SK-N-MC (cell line): Measurements from ENCODE around the gene STEAP2.

ENCODE experiments used
- DNase-seq: peaks from one replicate; pipeline ENCODE4 v3.0.0-alpha.2; 2011; ENCODE audit warnings: low read depth, low spot score
- H3K27ac ChIP-seq: fragments of 200-600 bp; sonication (generic); 2 replicates; pipeline ENCODE4 v1.5.1; 2016; ENCODE audit warnings: mixed run types
- H3K36me3 ChIP-seq: fragments of 200-600 bp; sonication (generic); 2 replicates; pipeline ENCODE4 v1.6.1; 2017; ENCODE audit warnings: antibody characterized with exemption, low read length, mixed read lengths; ENCODE audit not compliant: insufficient read depth
- H3K4me3 ChIP-seq: fragments of 200-600 bp; sonication (generic); 2 replicates; pipeline ENCODE4 v1.5.1; 2016
- H3K9ac ChIP-seq: fragments of 200-600 bp; sonication (generic); 2 replicates; pipeline ENCODE4 v1.8.0; 2017; ENCODE audit warnings: mixed run types, mixed read lengths; ENCODE audit not compliant: insufficient read length
- H3K9me3 ChIP-seq: fragments of 200-600 bp; sonication (generic); 2 replicates; pipeline ENCODE4 v1.6.1; 2017; ENCODE audit warnings: low read depth, mild to moderate bottlenecking, antibody characterized with exemption, low read length, moderate library complexity, mixed read lengths
- EZH2 ChIP-seq: fragments of 200-600 bp; sonication (generic); IDR thresholded peaks from one replicate; pipeline ENCODE4 v1.6.1; 2017; ENCODE audit warnings: antibody characterized with exemption
- FOXP2 ChIP-seq: optimal IDR thresholded peaks from 2 replicates; pipeline ENCODE3; 2011; ENCODE audit warnings: mild to moderate bottlenecking, moderate library complexity; ENCODE audit not compliant: insufficient read depth; ENCODE audit errors: extremely low read length, control extremely low read depth
- POLR2AphosphoS5 ChIP-seq: IDR thresholded peaks from 2 replicates; pipeline ENCODE4 v1.6.1; 2012; ENCODE audit warnings: mild to moderate bottlenecking, low read depth, low read length, borderline replicate concordance

Gene STEAP2

DNA sequence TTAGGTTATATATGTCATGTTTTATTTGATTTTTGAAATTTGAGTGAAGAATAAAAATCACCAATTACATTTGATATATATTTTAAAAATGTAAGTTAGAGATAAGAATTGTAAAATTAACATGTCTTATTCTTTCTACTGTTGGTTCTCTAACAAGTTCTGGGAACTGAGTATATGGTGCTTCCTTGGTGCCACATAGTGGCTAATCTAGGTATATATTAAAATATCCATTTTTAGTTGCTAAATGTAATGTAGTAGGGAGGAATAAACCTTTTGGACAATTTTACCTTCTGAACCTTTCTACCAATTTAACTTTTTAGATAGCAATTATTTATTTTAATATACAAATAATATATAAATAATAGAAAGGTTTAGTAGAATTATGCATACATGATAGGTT, 50.9 kb downstream of the STEAP2 start:
- Histone ChIP-seq H3K9me3 (no peaks in the 10 kb centered on the region), H3K4me3 (peak overlapping the region; percentile 33; the same call in 1 of the 2 replicates), H3K36me3 (no peaks in the 10 kb centered on the region), H3K27ac (peak overlapping the region; percentile 93), H3K9ac (peak overlapping the region; percentile 63)
- no peak for DNase-seq
- TF ChIP-seq POLR2AphosphoS5: no peak
- no peak for TF ChIP-seq EZH2
- TF ChIP-seq FOXP2: no peak

DNA sequence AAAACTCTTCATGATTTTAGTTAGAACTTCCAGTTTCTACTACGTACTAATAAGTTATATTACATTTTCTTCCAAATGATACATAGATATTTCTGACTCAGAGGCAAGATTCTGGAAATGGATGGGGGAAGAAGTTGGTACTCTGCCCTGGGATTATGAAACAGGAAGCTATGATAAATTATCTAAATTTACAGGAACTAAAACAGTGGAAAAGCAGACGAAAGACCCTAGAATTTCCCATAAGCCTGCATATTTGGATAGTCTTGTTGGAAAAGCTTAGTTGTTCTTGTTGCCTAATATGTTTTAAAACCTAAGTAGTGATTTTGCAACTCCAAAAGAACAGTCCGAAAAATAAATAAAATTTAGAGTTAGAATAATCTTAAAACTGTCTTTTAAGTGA, 55.3 kb downstream of the STEAP2 start:
- peak; percentile 69 for DNase-seq
- peak overlapping the region; percentile 21 for H3K9ac ChIP-seq

DNA sequence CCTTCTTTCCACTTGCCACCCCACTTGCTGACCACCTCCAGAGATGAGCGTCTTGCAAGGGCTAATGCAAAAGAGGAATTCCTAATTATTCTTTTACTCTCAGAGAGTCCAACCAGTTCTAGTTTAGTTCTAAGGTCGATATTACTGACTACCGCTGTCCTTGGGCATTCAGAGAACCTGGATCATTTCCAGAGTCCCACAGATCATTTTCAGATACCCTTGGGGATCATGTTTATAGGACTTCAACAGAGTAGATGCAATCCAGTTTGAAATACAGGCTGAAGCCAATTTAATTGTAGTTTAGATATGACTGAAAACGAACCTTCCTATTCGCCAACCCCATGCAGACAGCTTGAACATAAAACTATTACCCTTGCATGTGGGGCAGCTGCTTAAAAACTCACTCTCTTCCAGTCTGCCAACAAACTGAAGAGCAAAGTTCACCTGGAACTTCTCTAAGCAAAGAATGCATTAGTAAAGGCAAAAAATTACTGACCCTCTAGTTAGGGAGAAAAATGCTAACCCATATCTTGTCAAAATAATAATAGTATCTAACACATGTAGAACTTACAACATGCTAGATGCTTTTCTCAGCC, 55.8 kb downstream of the STEAP2 start:
- TF ChIP-seq POLR2AphosphoS5: no peak; the same call in 1 of the 2 replicates
- TF ChIP-seq FOXP2: no peak
- TF ChIP-seq EZH2: no peak
- H3K36me3 ChIP-seq: no peaks in the 10 kb centered on the region
- H3K9ac ChIP-seq: peak overlapping the region; percentile 21
- DNase-seq: no peak
- peak overlapping the region; percentile 63 for H3K4me3 ChIP-seq
- H3K9me3 ChIP-seq: no peaks in the 10 kb centered on the region
- H3K27ac ChIP-seq: peak overlapping the region; percentile 88

More for the DNA sequence above, 55.3 kb downstream of the STEAP2 start:
- Histone ChIP-seq H3K36me3 (no peaks in the 10 kb centered on the region), H3K27ac (peak overlapping the region; percentile 88), H3K9me3 (no peaks in the 10 kb centered on the region), H3K4me3 (peak overlapping the region; percentile 63)
- TF ChIP-seq EZH2: no peak
- TF ChIP-seq FOXP2: no peak
- no peak; the same call in 1 of the 2 replicates for TF ChIP-seq POLR2AphosphoS5

DNA sequence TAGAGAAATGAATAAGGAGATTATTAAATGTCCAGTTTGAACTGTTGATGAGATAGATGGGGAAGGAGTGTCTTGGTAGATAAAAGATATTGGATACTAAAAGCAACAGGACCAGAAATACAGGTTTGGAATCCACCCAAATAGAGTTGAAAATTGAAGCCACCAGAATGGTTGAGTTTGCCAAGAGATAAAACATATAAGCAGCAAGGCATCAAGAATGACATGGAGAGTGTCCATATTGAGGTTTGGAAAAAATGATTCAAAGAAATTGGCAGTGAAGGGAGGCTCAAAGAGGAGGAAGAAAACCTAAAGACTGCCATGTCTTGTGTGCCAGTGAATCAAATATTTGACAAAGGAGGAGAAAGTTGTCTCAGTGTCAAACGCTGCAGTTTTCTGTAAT, 57.6 kb downstream of the STEAP2 start:
- no peaks in the 10 kb centered on the region for H3K36me3 ChIP-seq
- H3K9ac ChIP-seq: no peak overlapping the region
- DNase-seq: no peak
- TF ChIP-seq FOXP2 (no peak), EZH2 (no peak), POLR2AphosphoS5 (no peak)
- no peak overlapping the region for H3K27ac ChIP-seq
- no peaks in the 10 kb centered on the region for H3K9me3 ChIP-seq
- no peak overlapping the region for H3K4me3 ChIP-seq

DNA sequence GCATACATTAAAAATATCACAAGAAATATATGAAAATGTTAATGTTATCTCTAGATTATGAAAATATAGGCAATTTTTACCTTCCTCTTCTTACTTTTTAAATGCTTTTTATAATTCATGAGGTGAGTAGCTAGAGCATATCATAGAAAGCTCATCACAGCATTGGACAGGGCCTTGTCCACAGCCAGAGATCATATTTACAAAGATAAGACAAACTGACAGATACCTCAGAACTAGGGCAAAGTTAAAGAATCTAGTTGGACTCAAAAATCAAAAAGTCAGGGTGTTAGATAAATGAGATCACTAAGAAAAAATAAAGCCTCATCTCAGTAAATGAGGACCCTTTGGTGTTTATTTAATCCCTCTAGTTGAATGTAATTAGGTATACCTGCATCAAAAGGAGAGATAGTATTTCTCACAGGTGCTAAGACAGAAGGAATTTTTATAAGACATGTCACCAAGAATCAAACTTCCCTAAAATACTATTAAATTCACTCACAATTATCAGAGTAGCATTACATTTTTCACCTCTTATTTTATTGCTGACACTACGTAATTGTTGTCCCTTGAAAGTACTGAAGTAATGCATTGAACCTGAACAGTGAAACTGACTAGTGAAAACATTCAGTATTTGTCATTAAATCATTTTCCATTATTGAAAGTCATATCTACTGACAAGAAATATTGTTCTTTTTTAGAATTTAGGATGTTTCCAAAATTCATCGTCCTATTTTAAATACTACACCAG, 59.1 kb downstream of the STEAP2 start:
- no peak overlapping the region; the same call in 1 of the 2 replicates for H3K4me3 ChIP-seq
- no peak overlapping the region for H3K9ac ChIP-seq
- no peaks in the 10 kb centered on the region for H3K36me3 ChIP-seq
- no peak for DNase-seq
- TF ChIP-seq POLR2AphosphoS5: no peak
- no peak for TF ChIP-seq EZH2
- TF ChIP-seq FOXP2: no peak
- no peaks in the 10 kb centered on the region for H3K9me3 ChIP-seq
- peak overlapping the region; percentile 82; the same call in 1 of the 2 replicates for H3K27ac ChIP-seq

DNA sequence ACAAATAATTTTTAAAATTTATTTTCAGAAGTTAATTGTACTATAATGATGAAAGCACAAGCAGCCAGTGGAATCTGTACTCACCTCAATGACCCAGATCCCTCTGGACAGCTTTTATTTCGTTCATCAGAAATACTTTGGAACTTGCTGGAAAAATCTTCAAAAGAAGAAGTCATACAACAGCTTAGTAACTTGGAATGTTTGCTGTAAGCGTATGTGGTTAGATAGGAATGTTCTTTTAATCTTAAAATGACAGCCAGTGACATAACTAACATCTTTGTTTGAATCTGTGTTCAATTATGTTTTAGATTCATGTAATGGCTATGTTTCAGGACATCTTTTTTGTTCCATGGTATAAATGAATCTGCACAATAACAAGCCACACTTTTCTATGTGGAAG, 60.2 kb downstream of the STEAP2 start:
- TF ChIP-seq EZH2 (no peak), POLR2AphosphoS5 (no peak)
- Histone ChIP-seq H3K4me3 (peak overlapping the region; percentile 44), H3K9ac (peak overlapping the region; percentile 51), H3K36me3 (no peaks in the 10 kb centered on the region), H3K9me3 (no peaks in the 10 kb centered on the region), H3K27ac (peak overlapping the region; percentile 82)
- no peak for DNase-seq

DNA sequence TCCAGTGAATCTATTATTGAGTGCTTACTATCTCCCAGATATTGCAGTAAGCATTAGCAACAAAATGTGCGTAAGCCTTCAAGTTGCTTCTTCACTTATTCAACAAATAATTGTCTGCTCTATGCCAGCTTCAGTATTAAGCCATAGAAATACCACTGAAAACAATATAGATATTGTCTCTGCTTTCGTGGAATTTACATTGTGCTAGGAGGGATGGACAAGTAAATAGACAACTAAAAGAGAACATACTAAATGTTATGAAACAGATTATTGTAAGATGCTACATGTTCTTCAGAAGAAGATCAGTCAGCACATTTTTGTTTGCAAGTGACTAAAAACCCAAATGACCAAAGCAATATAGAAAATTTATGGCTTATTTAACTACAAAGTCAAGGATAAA, 60.7 kb downstream of the STEAP2 start:
- no peaks in the 10 kb centered on the region for H3K9me3 ChIP-seq
- no peak for TF ChIP-seq FOXP2
- TF ChIP-seq POLR2AphosphoS5: no peak
- no peak for TF ChIP-seq EZH2
- H3K4me3 ChIP-seq: peak overlapping the region; percentile 44; the same call in 1 of the 2 replicates
- DNase-seq: no peak
- H3K27ac ChIP-seq: peak overlapping the region; percentile 82
- H3K9ac ChIP-seq: peak overlapping the region; percentile 51
- no peaks in the 10 kb centered on the region for H3K36me3 ChIP-seq

DNA sequence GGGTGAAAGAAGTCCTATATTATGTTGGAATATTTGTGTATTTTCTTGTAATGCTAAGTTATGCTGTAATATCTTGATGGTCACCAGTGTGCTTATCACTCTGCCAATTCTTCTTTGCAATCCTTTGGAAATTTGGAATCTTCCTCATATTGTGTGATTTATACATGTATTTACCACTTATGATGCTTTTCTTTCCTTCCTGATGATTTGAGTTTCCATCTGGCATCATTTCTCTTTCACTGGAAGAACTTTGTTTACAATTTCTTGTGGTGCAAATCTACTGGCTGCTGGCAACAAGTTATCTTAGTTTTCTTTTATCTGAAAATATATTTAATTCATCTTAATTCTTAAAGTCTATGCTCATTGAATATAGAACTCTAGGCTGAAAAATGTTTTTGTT, 62.6 kb downstream of the STEAP2 start:
- no peak overlapping the region for H3K4me3 ChIP-seq
- H3K27ac ChIP-seq: 0 out of 2 replicates have a peak overlapping the region, but pooled peaks have one; percentile 26
- H3K9ac ChIP-seq: no peak overlapping the region
- TF ChIP-seq POLR2AphosphoS5 (no peak), EZH2 (no peak), FOXP2 (no peak)
- no peak for DNase-seq
- H3K9me3 ChIP-seq: no peaks in the 10 kb centered on the region
- H3K36me3 ChIP-seq: no peaks in the 10 kb centered on the region
